DOHH2 (cell line): ENCODE measurements around the gene NLK.

Source experiments
- EZH2phosphoT487 ChIP-seq: fragments of 200-600 bp; sonication (generic); IDR thresholded peaks from 2 replicates; pipeline ENCODE4 v1.6.1; 2017; ENCODE audit warnings: borderline replicate concordance, mild to moderate bottlenecking, antibody characterized with exemption, low read length, moderate library complexity, mixed read lengths
- TF ChIP-seq, protein P1 (sequence below): fragments of 200-600 bp; sonication (generic); IDR thresholded peaks from one replicate; pipeline ENCODE4 v1.5.1; 2014; ENCODE audit warnings: antibody characterized with exemption, mild to moderate bottlenecking, low read depth, low read length; ENCODE audit not compliant: poor library complexity, severe bottlenecking

DNA sequence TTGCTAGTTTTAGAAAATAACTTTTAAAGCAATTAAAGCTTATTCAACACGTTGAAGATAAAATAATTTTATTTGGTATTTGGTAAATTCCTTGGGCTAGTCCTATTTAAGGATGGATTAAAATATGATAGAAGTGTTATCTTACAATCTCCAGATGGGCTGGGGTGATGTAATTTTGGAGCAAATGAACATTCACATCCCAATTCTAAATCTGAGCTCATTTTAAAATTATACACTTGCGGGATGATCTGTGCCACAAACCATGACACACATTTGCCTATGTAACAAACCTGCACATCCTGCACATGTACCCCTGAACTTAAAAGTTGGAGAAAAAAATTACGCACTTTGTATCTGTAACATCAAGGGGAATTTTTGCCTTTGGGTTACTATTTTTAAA lies 31.5 kb downstream of the NLK start:
- TF ChIP-seq, protein P1, sequence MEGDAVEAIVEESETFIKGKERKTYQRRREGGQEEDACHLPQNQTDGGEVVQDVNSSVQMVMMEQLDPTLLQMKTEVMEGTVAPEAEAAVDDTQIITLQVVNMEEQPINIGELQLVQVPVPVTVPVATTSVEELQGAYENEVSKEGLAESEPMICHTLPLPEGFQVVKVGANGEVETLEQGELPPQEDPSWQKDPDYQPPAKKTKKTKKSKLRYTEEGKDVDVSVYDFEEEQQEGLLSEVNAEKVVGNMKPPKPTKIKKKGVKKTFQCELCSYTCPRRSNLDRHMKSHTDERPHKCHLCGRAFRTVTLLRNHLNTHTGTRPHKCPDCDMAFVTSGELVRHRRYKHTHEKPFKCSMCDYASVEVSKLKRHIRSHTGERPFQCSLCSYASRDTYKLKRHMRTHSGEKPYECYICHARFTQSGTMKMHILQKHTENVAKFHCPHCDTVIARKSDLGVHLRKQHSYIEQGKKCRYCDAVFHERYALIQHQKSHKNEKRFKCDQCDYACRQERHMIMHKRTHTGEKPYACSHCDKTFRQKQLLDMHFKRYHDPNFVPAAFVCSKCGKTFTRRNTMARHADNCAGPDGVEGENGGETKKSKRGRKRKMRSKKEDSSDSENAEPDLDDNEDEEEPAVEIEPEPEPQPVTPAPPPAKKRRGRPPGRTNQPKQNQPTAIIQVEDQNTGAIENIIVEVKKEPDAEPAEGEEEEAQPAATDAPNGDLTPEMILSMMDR: no peak
- TF ChIP-seq EZH2phosphoT487: no peak
